ENCODE measurements around the gene FARP1.

Gene FARP1

DNA sequence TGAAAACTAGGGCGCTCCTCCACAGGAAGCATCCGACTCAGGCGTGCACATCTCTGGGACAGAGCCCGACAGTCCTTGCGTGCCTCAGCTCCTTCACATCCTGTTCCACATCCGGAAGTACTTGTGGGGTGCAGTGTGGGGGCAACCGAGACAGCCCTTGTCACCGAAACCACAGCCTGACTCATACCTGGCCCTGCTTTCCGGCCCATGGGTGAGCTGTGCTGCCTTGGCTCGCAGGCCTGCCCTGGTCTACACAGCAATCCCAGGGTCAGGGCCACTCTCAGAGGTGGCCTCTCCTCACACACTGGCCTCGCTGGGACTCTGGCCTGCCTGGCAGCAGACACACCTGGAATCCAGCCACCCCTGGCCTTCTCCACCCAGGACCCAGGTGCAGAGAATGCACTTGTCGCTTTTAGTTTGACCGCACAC lies 333.7 kb downstream of the FARP1 start:
- H3K4me3 ChIP-seq (ENCODE audit: low read depth, low read length), result no peak overlapping the region
- peak; percentile 72 for DNase-seq (ENCODE audit: low read depth)

DNA sequence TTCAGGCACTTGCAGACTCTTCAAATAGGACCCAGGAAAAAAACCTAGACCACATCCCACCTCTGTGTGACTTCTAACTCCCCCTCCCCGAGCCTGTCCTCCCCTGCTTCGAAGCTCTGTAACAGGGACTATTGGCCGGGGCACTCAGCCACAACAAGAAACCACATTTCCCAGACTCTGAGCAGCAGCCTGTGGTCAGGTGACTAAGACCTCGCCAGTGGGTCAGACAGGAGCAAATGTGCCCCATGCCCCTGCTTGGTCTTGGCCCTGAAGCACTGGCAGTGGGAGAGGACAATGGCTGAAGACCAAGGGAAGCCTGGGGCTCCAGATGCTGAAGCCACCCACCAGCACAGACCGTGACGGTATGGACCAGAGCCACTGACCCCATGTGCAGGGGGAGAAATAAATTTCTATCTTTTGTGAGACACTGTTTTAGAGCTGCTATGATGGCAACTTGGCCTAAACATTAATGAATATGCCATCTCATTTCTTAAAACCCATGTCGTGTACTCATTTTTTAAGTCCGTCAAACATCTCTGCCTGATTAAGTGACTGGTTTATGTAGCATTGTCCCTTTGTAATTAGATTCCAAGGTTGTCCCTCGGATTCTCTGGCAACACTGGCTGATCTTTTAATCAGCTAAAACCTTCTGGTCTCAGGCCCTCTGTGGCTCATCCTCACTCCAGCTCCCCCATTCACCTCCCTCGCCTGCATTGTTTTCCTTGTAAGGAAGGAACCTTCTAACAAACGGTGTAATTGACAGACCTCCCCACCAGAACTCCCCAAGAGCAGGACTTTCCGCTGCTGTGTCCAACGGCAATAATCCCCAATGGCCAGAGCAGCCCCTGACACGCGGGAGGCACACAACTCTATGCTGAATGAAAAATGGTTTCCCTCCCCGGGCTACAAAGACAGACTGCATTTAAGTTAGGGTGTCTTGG lies 335.6 kb downstream of the FARP1 start:
- H3K4me3 ChIP-seq (ENCODE audit: low read depth, low read length), result no peak overlapping the region
- no peak for DNase-seq (ENCODE audit: low read depth)

DNA sequence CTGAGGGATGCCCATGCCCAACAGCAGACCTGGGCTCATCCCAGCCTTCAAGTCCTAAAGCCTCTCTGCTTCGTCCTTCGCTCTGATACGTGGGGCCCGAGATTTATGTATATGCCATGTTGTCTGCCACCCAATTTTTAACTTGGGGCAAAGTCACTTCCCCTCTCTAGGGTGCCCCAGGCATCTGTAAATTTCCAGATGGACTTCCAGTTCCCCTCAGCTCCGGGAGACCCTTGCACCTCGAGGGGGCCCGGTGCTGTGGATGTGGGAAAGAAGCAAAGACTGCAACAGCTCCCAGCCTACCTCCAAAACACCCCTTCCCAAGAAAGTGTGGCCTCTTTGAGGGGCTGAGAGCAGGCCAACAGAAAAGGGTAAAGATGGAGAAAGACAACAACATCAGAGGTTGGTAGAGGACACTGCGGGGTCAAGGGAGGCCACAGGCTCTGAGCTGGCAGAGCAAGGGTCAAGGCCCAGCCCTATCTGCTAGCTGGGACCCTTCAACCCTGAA lies 336.7 kb downstream of the FARP1 start:
- DNase-seq (ENCODE audit: low read depth), result no peak
- no peak overlapping the region for H3K4me3 ChIP-seq (ENCODE audit: low read depth, low read length)

DNA sequence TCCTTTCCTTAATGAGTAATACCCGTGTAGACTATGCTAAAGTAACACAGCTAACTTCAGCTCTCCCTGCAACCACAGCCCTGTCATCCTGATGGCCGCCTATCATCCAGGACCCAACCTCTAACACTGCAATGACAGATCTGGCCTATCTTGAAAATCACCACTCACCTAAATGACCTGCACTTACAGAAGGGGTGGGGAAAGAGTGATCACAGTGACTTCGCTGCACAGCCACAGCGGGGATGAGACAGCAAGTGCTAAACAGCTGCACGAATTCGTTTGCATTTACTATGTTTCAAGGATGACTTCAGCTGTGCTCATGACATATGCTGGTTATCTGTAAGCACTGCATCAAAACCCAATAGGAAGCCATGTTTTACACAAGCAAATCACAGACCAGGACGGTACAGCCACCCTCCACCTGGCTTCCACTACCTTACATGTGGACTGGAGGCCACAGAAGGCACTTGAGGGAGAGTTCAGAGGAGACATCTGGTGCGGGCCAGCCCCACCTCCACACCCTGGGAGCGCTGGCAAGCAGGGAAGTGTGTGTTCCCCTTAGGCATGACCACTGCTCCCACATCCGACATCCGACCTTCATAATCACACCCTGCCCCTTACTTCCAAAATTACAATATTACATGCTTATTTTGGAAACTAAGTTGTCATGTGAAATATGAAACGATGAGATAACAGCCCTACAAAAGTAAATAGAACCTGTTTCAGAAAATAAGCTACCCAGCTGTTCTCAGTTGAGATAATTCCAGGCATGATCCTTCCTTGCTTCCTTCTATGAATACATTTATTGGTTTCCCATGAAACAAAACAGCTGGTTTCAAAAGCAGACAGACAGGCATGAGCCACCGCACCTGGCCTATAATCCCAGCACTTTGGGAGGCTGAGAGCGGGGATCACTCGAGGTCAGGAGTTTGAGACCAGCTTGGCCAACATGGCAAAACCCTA lies 338.3 kb downstream of the FARP1 start:
- no peak overlapping the region for H3K4me3 ChIP-seq (ENCODE audit: low read depth, low read length)
- DNase-seq (ENCODE audit: low read depth), result no peak

DNA sequence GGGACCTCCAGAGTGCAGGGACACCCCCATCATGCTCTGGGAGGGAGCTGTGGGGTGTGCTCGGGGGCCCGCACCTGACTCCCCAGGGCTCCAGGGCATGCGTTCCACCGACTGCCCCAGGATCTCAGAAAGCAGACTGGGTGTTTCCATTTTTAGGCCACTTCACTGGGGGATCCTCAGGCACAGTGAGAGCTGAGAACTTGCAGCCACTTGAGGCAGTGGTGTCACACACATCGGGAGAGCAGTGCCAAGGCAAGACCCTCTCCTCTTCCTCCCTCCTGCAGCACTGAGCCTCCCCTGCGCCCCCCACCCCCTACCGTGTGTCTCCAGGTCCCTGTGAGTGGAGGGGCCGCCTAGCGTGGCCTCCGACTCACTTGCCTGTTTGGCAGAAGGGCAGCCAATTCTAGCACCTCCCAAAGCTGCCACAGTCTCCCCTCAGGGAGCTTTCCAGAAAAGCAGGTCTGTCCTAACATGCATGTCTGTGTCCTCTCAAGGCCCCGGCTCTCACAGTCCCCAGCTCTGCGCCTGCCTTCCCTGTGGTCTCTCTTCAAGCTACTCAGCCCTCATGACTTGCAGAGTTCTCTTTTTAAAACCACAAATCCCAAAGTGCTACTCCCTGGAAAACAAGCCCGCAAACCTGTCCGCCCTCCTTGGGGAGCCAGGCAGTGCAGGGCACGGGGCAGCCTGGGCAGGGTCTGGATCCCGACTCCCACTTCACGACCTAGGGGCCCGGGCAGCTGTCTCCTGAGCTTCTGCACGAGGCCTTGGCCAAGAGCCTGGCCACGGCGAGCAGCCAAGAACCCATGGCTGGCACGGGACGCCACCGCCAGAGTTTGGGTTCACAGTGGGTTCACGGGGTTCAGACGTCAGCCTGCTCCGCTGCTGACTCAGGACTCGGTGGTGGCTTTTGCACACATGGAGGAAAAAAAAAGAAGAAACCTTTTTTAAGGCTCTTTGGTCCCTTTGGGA lies 339.9 kb downstream of the FARP1 start:
- peak; percentile 43 for DNase-seq (ENCODE audit: low read depth)
- H3K4me3 ChIP-seq (ENCODE audit: low read depth, low read length), result no peak overlapping the region

DNA sequence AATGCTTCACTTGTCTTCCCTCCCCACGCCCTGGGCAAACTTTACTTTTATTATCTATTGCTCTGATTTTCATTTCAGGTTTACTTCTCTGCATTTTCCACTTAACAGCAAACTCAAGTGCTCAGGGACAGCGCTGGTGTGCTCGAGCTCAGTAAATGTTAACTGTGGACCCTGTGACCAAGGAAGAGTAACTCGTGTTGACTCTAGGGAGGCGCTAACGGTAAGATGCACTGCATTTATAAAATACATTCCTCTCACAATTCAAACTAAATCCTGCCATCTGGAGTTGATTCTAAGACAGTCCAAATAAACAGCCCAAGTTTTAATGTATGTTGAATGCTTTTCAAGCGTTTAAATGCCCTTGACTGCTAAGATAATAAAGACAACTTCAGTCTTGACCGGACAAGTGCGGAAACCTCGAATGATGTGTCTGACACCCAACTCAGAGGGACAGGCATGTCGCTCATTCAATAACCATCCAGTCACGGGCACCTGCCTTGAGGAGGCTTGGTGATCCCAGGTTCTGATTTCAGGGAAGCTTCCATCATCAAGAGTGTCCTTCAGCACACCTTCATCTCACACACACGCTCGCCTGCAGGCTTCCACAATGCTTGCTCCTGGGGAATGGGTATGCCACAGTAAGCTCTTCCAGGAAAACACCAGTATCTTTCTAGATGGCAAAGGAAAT lies 340.9 kb downstream of the FARP1 start:
- no peak for DNase-seq (ENCODE audit: low read depth)
- no peak overlapping the region for H3K4me3 ChIP-seq (ENCODE audit: low read depth, low read length)

DNA sequence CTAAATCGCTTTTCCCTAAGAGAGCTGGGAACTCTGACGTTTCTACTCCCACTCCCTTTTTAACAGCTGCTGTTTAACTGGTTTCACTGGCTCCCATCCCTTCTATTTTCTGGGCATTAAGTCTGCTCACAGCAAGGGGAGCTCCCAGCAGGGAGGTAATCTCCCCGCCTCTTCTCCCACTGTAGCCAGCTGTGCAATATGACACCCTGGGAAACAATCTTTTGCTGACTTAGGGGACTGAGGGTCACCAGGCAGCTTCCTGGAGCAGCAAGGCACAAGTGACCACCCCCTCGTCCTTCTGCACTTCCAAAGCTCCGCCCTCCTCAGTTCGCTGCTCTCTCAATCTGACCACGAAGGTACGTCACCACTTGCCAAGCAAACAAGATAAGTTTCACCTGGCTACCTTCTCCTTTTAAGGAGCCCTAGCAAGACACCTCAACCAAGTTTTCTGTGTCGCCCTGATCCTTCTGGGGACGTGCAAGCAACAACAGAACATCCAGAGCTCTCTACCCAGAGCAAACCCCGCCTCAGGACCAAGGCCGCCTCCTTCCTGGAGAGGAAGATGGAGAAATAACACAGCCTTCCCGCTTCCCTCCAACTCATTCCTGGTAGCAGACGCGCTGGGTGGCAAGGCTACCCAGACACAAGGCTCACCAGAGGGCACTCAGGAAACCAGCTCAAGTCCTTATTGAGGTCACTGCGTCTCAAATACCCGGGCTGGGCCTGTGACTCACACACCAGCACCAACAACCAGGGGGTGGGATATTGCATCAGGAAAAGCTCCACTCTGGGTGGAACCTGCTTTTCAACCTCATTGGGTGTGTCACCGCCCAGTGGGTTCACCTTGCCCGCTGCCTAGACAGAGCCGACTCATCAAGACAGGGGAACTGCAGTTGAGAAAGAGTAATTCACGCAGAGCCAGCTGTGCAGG lies 341.7 kb downstream of the FARP1 start:
- peak overlapping the region; percentile 27 for H3K4me3 ChIP-seq (ENCODE audit: low read depth, low read length)
- DNase-seq (ENCODE audit: low read depth), result peak; percentile 95

DNA sequence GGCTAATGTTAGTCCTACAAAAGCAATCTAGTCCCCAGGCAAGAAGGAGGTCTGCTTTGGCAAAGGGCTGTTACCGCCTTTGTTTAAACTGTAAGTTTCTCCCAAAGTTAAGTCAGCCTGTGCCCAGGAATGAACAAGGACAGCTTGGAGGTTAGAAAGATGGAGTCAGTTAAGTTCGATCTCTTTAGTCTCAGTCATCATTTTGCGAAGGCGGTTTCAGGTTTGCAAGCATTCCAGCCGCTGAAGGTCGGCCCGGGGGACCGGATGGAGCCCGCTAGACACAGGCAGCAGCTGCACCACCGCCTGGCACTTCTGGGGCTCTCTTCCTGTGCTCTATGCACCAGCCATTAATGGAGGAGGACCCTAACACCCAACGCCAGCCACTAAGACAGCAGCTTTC lies 342.7 kb downstream of the FARP1 start:
- DNase-seq (ENCODE audit: low read depth), result no peak
- no peak overlapping the region for H3K4me3 ChIP-seq (ENCODE audit: low read depth, low read length)

DNA sequence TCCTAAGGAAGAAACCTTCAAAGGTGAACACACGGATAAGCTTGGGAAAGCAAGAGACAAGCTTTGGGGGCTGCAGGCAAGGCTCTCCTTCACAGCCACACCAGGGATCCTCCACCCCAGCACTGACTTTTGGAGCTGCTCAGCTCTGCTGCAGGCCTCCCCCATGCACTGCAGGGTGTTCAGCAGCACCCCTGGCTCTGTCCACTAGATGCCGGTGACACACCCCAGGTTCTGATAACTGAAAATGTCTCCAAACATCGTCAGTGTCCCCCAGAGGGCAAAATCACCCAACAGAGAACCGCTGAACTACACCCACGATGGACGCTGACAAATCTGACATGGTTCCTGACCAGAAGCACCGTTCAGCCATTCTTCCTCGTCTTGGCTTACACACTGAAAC lies 343.5 kb downstream of the FARP1 start:
- H3K4me3 ChIP-seq (ENCODE audit: low read depth, low read length), result no peak overlapping the region
- no peak for DNase-seq (ENCODE audit: low read depth)

DNA sequence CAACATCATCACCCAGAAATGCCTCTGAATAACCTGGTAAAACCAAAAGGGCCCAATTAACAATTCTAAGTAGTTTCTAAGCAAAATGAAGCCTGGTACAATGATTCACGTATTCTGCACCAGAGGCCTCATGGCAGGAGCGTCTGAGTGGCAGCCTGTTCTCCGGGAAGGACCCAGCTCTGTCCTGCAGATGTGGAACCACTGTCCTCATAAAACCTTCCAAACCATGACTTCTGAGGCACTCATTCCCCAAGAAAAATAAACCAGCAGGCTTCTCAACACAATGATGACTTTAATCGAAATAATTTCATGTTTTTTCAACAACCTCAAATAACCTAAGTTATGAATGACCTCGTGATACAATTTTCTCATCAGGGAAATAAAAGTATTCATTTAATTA lies 344.1 kb downstream of the FARP1 start:
- H3K4me3 ChIP-seq (ENCODE audit: low read depth, low read length), result no peak overlapping the region
- no peak for DNase-seq (ENCODE audit: low read depth)

DNA sequence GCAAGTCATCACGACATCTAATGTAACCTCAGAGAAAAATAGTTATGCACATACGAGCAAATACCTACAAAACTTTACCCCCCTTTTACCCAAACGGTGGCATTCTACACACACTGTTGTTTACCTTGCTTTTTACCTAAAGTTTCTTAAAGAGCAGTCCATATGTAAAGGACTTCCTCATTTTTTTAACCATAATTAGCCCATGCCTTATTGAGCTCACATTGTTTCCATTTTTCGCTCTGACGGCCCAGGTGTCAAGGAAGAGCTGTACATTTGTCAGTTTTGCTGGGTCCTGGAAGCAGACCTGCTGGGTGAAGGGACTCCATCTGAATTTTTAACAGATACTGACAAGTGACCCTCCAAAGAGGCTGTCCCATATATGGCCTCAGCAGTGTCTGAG lies 344.6 kb downstream of the FARP1 start:
- H3K4me3 ChIP-seq (ENCODE audit: low read depth, low read length), result no peak overlapping the region
- DNase-seq (ENCODE audit: low read depth), result no peak

DNA sequence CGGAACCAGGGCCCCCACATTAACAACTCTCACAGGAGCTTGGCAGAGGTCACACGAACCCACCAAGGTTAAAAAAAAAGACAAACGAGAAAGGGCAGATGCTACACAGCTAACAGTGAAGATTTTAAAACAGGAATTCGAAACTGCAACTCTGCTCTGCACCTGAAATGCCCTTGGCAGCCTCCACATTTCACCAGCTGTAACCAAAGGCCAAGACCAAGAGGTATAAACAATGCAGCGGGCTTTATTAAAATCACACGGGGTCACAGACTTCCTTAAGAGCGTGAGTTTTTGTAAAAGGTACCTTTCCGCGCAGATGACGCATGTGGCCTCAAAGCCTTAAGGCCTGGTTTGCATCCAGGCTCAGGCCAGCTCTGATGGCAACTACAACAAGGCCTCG lies 345.8 kb downstream of the FARP1 start:
- DNase-seq (ENCODE audit: low read depth), result no peak
- H3K4me3 ChIP-seq (ENCODE audit: low read depth, low read length), result no peak overlapping the region

DNA sequence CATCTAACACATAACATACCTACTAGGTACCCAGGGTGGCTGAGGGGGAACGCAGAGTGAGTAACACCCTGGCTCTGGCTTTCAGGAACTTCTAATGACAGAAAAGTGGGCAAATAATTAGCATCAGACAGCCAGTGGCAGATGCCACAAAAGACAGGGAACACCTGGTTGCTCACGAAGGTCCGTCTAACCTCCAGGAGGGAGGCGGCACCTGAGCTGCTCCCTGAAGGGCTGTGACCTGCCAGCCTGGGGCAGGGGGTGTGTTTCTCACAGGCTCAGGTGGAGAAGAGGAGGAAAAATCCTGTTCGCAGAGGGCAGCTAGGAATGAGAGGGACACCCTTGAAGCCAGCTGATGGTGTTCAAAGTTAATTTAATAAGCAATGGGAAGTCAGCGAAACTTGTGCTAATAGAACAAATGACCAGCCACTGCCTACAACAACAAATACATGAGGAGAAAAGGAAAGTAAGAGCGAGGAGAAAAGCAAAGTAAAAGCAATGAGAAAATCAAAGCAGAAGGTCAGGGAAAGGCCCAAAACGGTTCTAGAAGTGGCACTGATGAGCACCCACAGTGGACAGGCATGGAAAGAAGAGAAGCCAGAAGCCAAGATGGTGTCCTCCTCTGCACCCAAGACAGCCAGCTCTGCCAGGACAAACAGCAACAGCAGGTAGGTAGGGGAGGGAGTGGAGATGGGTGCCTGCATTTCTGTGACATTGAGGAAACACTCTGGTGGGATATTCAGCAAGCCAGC lies 346.7 kb downstream of the FARP1 start:
- no peak for DNase-seq (ENCODE audit: low read depth)
- no peak overlapping the region for H3K4me3 ChIP-seq (ENCODE audit: low read depth, low read length)

DNA sequence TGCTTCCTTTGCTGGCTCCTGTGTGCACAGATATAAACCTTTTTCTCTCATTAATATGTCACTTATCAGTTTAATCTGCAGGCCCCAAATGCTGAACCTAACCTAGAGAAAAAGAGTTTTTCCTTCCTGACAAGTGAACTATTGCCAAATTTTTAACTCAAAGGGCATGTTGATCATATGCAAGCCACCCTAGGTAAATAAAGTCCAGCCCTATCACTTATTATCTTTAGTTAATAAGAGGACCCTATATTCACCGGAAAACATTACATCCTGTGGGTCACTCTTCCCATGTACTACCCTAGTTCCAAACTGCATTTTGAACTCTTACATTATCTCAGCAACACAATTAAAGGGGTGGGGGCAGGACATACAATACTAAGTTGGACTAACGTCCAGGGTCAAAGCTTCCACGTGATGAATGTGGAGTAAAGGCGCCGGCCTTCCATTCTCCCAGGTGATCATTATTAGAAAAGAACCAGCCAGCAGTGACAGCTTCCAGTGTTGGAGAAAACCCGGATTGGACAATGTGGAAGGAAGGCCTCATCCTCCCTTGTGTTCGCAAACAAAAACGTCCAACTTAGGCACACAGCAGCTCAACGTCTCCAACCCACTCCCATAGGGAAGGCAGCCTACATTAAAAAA lies 347.4 kb downstream of the FARP1 start:
- no peak overlapping the region for H3K4me3 ChIP-seq (ENCODE audit: low read depth, low read length)
- DNase-seq (ENCODE audit: low read depth), result no peak

DNA sequence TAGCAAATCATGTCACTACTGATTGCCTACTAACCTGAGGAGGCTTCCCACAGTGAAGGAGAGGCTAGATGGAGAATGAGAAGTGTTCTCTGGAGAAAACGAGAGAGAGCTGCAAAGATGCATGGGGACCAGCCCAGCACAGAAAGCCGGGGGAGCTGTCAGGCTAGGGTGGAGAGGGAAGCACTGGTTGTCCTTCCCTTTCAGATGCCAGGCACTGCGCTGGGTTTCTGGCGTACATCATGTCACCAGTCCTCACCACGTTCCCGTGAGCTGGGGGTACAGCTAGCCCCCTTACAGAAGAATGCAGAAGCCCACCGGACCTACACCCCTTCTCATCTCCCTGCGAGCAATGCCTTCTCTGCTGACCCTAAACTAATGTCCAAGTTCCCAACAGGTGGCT lies 348.0 kb downstream of the FARP1 start:
- H3K4me3 ChIP-seq (ENCODE audit: low read depth, low read length), result no peak overlapping the region
- no peak for DNase-seq (ENCODE audit: low read depth)

DNA sequence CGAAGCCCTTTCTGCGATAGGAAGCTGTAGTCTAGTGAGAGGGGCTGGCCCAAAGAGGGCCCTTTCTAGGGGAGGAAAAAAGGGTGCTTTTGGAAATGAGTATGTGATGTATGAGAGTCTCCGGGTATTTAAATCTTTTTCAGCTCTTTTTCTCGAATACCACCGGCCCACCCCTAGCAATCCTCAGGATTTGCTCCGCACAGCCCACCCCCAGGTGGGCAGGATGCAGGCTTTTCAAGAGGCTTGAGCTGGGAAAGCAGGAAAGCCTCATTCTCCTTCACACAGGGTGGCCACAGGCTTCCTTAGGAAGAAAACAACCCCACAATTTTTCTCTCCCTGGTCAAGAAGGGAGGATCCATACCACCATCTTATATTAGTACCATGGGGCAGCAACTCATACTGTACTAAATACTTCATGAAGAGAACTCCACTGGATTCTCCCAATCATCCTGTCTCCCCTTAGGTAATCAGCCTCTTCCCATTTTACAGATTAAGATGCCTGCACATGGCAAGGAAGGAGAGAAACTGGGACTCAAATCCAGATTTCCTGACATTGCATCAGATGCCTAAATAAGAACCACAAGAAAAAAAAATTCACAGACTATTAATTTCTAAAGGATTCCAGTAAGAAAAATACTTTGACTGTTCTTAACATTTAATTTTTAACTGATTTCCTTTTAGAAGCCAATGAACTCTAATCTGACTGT lies 349.6 kb downstream of the FARP1 start:
- H3K4me3 ChIP-seq (ENCODE audit: low read depth, low read length), result no peak overlapping the region
- no peak for DNase-seq (ENCODE audit: low read depth)

All from skeletal muscle cell (primary cell).